ENCODE results near the gene DAPK1.

DAPK1 gene

GRCh38 chr9:87601595-87601994, 103.9 kb downstream of the DAPK1 start:
- TF ChIP-seq CTCF (IDR thresholded peaks at IDR 0.05; ENCODE audit: low read depth, low read length, missing control alignments) = no peak
- no peak overlapping the region for H3K4me3 ChIP-seq (ENCODE audit: low read depth, low read length)
- in situ Hi-C loops (cut with HindIII; ENCODE audit: low sequenced_read_pairs) = no loop called here
- no peak for DNase-seq (ENCODE audit: low read depth)

GRCh38 chr9:87602933-87603643, 105.4 kb downstream of the DAPK1 start:
- TF ChIP-seq CTCF (IDR thresholded peaks at IDR 0.05; ENCODE audit: low read depth, low read length, missing control alignments) = no peak
- in situ Hi-C loops (cut with HindIII; ENCODE audit: low sequenced_read_pairs) = no loop called here
- DNase-seq (ENCODE audit: low read depth) = no peak
- H3K4me3 ChIP-seq (ENCODE audit: low read depth, low read length) = no peak overlapping the region

GRCh38 chr9:87603854-87604490, 106.3 kb downstream of the DAPK1 start:
- no peak for DNase-seq (ENCODE audit: low read depth)
- H3K4me3 ChIP-seq (ENCODE audit: low read depth, low read length) = no peak overlapping the region
- no peak for TF ChIP-seq CTCF (IDR thresholded peaks at IDR 0.05; ENCODE audit: low read depth, low read length, missing control alignments)
- in situ Hi-C loops (cut with HindIII; ENCODE audit: low sequenced_read_pairs) = no loop called here

GRCh38 chr9:87604886-87605588, 107.4 kb downstream of the DAPK1 start:
- DNase-seq (ENCODE audit: low read depth) = no peak
- in situ Hi-C loops (cut with HindIII; ENCODE audit: low sequenced_read_pairs) = no loop called here
- TF ChIP-seq CTCF (IDR thresholded peaks at IDR 0.05; ENCODE audit: low read depth, low read length, missing control alignments) = no peak
- no peak overlapping the region for H3K4me3 ChIP-seq (ENCODE audit: low read depth, low read length)

- no peak for TF ChIP-seq CTCF (IDR thresholded peaks at IDR 0.05; ENCODE audit: low read depth, low read length, missing control alignments)
- H3K4me3 ChIP-seq (ENCODE audit: low read depth, low read length) = no peak overlapping the region
- DNase-seq (ENCODE audit: low read depth) = no peak
- in situ Hi-C loops (cut with HindIII; ENCODE audit: low sequenced_read_pairs) = no loop called here
Observed at GRCh38 chr9:87605676-87606075, 108.0 kb downstream of the DAPK1 start.

- TF ChIP-seq CTCF (IDR thresholded peaks at IDR 0.05; ENCODE audit: low read depth, low read length, missing control alignments) = no peak
- DNase-seq (ENCODE audit: low read depth) = no peak
- H3K4me3 ChIP-seq (ENCODE audit: low read depth, low read length) = no peak overlapping the region
- in situ Hi-C loops (cut with HindIII; ENCODE audit: low sequenced_read_pairs) = no loop called here
Observed at GRCh38 chr9:87606841-87607521, 109.3 kb downstream of the DAPK1 start.
